KMS-11 (cell line): Measurements from ENCODE around the gene MAN2A2.

Source experiments
- H2AFZ ChIP-seq: fragments of 200-600 bp; sonication (generic); 2 replicates; pipeline ENCODE4 v1.6.1; 2016; ENCODE audit warnings: antibody characterized with exemption, mixed run types, low read depth
- H3K27ac ChIP-seq: fragments of 200-600 bp; sonication (generic); 2 replicates; pipeline ENCODE4 v1.6.1; 2016; ENCODE audit warnings: mild to moderate bottlenecking, mixed run types
- H3K27me3 ChIP-seq: fragments of 200-600 bp; sonication (generic); 2 replicates; pipeline ENCODE4 v1.6.1; 2017; ENCODE audit warnings: mild to moderate bottlenecking, low read depth, mixed run types, moderate library complexity; ENCODE audit not compliant: insufficient read depth
- H3K36me3 ChIP-seq: fragments of 200-600 bp; sonication (generic); 2 replicates; pipeline ENCODE4 v1.6.1; 2017; ENCODE audit warnings: mild to moderate bottlenecking, mixed run types; ENCODE audit not compliant: insufficient read depth
- H3K4me1 ChIP-seq: fragments of 200-600 bp; sonication (generic); 2 replicates; pipeline ENCODE4 v1.6.1; 2016; ENCODE audit warnings: mild to moderate bottlenecking, low read depth, mixed run types; ENCODE audit not compliant: poor library complexity, severe bottlenecking
- H3K4me2 ChIP-seq: fragments of 200-600 bp; sonication (generic); 2 replicates; pipeline ENCODE4 v1.7.0; 2016; ENCODE audit warnings: mild to moderate bottlenecking, mixed run types
- H3K4me3 ChIP-seq: fragments of 200-600 bp; sonication (generic); IDR thresholded peaks from 2 replicates; pipeline ENCODE4 v1.6.1; 2017; ENCODE audit warnings: low read depth, low read length, mixed read lengths; ENCODE audit not compliant: insufficient read depth
- H3K79me2 ChIP-seq: fragments of 200-600 bp; sonication (generic); 2 replicates; pipeline ENCODE4 v1.6.1; 2016; ENCODE audit warnings: low read depth, mixed run types; ENCODE audit not compliant: insufficient read depth
- H3K9ac ChIP-seq: fragments of 200-600 bp; sonication (generic); 2 replicates; pipeline ENCODE4 v1.6.1; 2016; ENCODE audit warnings: mild to moderate bottlenecking, mixed run types
- H4K20me1 ChIP-seq: fragments of 200-600 bp; sonication (generic); 2 replicates; pipeline ENCODE4 v1.6.1; 2016; ENCODE audit warnings: mild to moderate bottlenecking, mixed run types; ENCODE audit not compliant: insufficient read depth
- TF ChIP-seq, protein P1 (sequence below): fragments of 200-600 bp; sonication (generic); conservative IDR thresholded peaks from 2 replicates; pipeline ENCODE4 v1.6.1; 2017; ENCODE audit warnings: low read depth, mild to moderate bottlenecking, antibody characterized with exemption, low read length, moderate library complexity, mixed read lengths

The MAN2A2 gene

DNA sequence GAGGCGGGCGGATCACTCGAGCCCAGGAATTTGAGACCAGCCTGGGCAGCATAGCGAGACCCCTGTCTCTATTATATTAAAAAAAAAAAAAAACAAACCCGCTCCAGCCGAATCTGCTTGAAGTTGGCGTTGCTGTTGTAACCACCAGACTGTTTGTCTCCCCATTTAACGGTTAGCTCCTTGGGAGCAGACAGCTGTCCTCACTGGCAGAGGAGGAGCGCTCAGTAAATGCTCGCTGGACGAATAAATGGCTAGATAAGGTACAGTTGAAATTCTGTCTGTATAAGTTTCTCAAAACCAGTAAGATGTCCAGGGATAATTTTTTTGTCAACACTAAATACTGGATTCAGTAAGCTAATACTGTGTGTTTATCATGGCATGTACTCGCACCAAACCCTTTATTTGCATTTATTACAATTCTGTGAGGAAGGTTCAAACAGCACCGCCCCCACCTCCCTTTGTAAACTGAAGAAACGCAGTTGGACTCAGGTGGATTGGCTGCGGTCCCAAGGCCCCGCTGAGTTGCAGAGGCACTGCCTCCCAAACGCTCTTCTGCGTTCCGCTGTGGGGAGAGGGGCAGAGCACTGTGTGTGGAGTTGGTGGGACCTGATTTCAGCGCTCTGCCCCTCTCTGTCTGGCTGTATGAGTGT is 52.6 kb downstream of the MAN2A2 start:
- 0 out of 2 replicates have a peak overlapping the region, but pooled peaks have one; percentile 64 for H2AFZ ChIP-seq
- H3K27ac ChIP-seq: peak overlapping the region; percentile 99
- H3K4me3 ChIP-seq: no peak overlapping the region
- peaks cover 3% of the 10 kb centered on the region for H3K4me1 ChIP-seq
- H3K4me2 ChIP-seq: peak overlapping the region; percentile 94
- H3K9ac ChIP-seq: peak overlapping the region; percentile 99
- TF ChIP-seq, protein P1, sequence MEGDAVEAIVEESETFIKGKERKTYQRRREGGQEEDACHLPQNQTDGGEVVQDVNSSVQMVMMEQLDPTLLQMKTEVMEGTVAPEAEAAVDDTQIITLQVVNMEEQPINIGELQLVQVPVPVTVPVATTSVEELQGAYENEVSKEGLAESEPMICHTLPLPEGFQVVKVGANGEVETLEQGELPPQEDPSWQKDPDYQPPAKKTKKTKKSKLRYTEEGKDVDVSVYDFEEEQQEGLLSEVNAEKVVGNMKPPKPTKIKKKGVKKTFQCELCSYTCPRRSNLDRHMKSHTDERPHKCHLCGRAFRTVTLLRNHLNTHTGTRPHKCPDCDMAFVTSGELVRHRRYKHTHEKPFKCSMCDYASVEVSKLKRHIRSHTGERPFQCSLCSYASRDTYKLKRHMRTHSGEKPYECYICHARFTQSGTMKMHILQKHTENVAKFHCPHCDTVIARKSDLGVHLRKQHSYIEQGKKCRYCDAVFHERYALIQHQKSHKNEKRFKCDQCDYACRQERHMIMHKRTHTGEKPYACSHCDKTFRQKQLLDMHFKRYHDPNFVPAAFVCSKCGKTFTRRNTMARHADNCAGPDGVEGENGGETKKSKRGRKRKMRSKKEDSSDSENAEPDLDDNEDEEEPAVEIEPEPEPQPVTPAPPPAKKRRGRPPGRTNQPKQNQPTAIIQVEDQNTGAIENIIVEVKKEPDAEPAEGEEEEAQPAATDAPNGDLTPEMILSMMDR: no peak
- H4K20me1 ChIP-seq: no peaks in the 10 kb centered on the region
- H3K36me3 ChIP-seq: no peaks in the 10 kb centered on the region; the same call in 1 of the 2 replicates
- H3K27me3 ChIP-seq: no peaks in the 10 kb centered on the region
- H3K79me2 ChIP-seq: peaks cover 15% of the 10 kb centered on the region; the same call in 1 of the 2 replicates

DNA sequence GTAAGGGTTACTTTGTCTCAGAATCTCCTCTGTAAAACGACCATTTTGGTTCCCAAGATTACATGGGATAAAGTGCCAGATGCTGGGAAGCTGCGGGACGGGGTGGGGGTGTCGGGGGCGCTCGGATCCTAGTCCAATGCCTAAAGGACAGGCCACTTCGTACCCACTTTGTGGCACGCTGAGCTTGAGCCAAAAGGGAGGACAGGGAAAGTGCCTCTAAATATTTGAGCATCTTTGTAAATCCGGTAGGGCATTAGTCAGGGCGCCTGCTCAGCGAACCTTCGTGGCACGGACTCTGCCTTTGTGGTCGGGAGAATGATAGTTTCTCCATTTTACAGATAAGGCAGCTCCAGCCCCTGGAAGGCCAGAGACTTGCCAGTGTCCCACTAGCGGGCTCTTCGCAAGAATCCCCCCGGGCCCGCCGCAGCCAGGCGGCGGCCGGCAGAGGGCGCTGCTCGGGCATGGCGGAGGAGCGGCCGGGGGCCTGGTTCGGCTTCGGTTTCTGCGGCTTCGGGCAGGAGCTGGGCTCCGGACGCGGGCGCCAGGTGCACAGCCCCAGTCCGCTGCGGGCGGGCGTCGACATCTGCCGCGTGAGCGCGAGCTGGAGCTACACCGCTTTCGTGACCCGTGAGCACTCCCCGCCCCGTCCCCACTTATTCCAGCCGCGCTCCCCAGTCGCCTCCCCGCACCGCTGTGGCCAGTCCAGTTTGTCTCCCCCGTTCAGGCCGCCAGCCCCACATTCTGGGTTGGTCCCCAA is 53.4 kb downstream of the MAN2A2 start:
- H3K36me3 ChIP-seq: no peaks in the 10 kb centered on the region; the same call in 1 of the 2 replicates
- no peaks in the 10 kb centered on the region for H4K20me1 ChIP-seq
- no peak overlapping the region for H3K4me3 ChIP-seq
- H3K9ac ChIP-seq: peak overlapping the region; percentile 99; the same call in 1 of the 2 replicates
- H3K4me1 ChIP-seq: peaks cover 3% of the 10 kb centered on the region
- H3K27ac ChIP-seq: peak overlapping the region; percentile 99
- TF ChIP-seq, protein P1: peak; percentile 55
- H3K79me2 ChIP-seq: peaks cover 15% of the 10 kb centered on the region; the same call in 1 of the 2 replicates
- no peak overlapping the region for H2AFZ ChIP-seq
- no peaks in the 10 kb centered on the region for H3K27me3 ChIP-seq
- H3K4me2 ChIP-seq: peak overlapping the region; percentile 94

- peaks cover 3% of the 10 kb centered on the region for H3K4me1 ChIP-seq
- peaks cover 15% of the 10 kb centered on the region; the same call in 1 of the 2 replicates for H3K79me2 ChIP-seq
- no peak overlapping the region for H3K4me2 ChIP-seq
- no peaks in the 10 kb centered on the region; the same call in 1 of the 2 replicates for H3K36me3 ChIP-seq
- H3K9ac ChIP-seq: no peak overlapping the region
- no peak overlapping the region for H3K27ac ChIP-seq
- TF ChIP-seq, protein P1: no peak
- H4K20me1 ChIP-seq: no peaks in the 10 kb centered on the region
- H2AFZ ChIP-seq: no peak overlapping the region
- H3K4me3 ChIP-seq: no peak overlapping the region
- no peaks in the 10 kb centered on the region for H3K27me3 ChIP-seq
These were observed 54.1 kb downstream of the MAN2A2 start for GRCh38 chr15:90957031-90957790.

- Histone ChIP-seq H3K27ac (no peak overlapping the region), H3K79me2 (peaks cover 15% of the 10 kb centered on the region; the same call in 1 of the 2 replicates), H3K4me3 (no peak overlapping the region), H2AFZ (no peak overlapping the region), H3K9ac (no peak overlapping the region), H3K27me3 (no peaks in the 10 kb centered on the region), H3K36me3 (no peaks in the 10 kb centered on the region; the same call in 1 of the 2 replicates), H3K4me2 (no peak overlapping the region), H3K4me1 (peaks cover 3% of the 10 kb centered on the region), H4K20me1 (no peaks in the 10 kb centered on the region)
- TF ChIP-seq, protein P1: no peak
These were observed 54.7 kb downstream of the MAN2A2 start for GRCh38 chr15:90957791-90958190.
